Measurements from ENCODE around the gene ETHE1.

Gene ETHE1

DNA sequence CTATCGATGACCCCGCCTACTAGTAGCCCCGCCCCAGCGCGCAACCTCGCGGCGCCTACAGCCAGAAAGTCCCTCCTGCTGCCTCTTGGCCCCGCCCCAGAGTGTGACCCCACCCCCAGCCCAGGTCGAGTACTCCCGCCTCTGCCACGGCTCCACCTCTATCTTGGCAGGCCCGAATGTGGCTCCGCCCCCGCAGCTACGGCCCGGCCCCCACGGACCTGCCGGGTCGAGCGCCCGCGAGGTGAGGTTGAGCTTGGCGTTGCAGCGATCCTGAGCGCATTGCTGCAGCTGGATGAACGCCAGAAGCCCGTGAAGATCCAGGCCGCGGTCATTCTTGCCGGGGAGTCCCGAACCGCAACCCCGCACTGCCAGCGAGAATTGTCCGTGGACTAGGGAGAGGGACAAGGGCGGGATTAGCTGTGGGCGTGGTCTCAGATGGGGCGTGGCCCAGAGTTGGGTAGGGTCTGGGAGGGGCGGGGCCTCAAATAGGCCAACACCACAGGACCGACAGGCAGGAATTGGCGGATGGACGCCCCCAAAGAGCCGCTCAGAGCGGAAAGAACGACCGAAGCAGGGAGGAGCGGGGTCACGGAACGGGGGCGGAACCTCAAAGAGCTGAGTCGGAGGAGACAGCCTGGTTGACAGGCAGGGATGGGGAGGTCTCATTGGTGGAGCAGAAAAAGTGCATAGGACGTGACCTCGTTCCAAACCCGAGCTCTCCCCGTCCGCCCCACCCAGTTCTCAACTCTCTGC lies 63.4 kb downstream of the ETHE1 start:
- peak; percentile 94 to 100 (median 98) for DNase-seq

DNA sequence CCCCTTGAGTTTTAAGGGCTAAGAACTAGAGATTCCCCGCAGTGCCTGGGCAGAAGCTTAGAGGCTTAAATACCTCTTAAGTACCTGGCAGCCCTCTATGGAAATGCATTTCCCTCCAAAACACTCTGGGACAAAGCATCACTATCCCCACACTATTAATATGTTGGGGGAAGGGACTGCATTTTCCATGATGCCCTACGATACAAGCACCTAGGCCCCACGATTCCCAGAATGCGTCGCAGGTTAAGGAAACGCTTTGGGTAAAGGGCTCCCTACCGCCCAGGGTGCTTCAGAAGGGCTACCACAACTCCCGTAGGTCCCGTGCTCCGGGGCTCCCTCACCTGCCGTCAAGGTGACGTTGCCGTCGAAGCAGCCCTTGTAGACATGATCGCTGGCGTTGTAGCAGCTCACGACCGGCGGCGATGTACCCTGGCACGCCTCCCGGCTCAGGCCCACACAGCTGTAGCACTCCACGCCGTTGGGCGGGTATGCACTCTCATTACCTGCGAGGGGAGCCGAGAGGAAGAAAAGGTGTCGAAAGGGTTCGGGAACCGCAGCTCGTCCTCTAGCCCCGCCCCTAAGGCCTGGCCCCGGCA lies 64.1 kb downstream of the ETHE1 start:
- DNase-seq: no peak

- no peak for DNase-seq
Measured at GRCh38 chr19:43462383-43462782, 64.6 kb downstream of the ETHE1 start.

DNA sequence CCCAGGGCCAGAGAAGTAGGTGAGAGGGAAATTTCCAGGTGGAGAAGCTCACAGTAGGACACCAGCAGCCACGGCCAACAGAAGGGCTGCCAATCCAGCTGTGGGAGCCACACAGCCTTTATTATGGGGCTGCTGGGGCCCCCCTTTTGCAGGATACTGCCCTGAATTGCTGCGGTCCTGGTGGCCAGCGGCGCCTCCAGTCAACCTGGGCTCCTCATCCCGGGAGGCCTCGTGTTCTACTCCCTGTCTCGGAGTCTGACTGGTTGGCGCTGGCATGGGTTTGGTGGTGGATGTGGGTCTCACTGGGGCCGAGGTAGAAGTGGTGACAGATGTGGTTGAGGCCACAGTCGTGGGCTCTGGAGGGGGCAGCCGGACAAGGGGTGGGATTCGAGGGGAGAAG lies 65.7 kb downstream of the ETHE1 start:
- no peak for DNase-seq

- DNase-seq: no peak
Measured at GRCh38 chr19:43460362-43461016, 66.5 kb downstream of the ETHE1 start.

DNA sequence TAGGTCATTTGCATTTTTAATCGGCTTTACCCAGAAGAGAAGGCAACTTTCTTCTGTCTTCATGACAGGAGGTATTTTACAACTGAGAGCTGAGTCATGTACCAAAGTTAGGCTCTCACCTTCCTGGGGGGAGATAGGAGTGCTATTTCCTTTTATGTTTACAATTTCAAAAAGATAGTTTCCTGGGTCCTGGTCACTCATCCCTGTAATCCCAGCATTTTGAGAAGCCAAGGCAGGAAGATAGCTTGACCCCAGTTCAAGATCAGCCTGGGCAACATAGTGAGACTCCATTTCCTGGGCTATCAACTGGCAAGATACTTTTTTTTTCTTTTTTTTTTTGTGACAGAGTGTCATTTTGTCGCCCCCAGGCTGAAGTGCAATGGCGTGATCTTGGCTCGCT lies 69.2 kb downstream of the ETHE1 start:
- DNase-seq: no peak

Measured in activated naive CD4-positive, alpha-beta T cell (primary cell).